MCF 10A (cell line): ENCODE data around the gene SP2. TPM values are rescaled to one million over a fixed set of nuclear protein-coding genes. Genes with fewer than 3 reads are reported as not detected.
"Not testable (repeated sequence)": the region's sequence is repeated elsewhere in the genome, so short reads cannot be mapped to it uniquely, and the experiment has no call there.

Experiments used
- BruUV-seq: library from RNA; stranded (reverse); fragments of 400-500 nt; replicated peaks from 2 replicates; lab custom pipeline; 2021; lab: Mats Ljungman, UMichigan
- CTCF ChIA-PET: fragments of 300-600 bp; sonication (Branson Sonifier 250); formaldehyde crosslinking; extraction: SDS; loops from one replicate; lab custom pipeline; 2021; ENCODE audit warnings: antibody characterized with exemption, inconsistent platforms; lab: Yijun Ruan, JAX
- POLR2A ChIA-PET: fragments of 300-600, 350-650 bp; sonication (Branson Sonifier 250); formaldehyde crosslinking; extraction: SDS; loops from one replicate; lab custom pipeline; 2020; ENCODE audit warnings: antibody characterized with exemption, inconsistent platforms; lab: Yijun Ruan, JAX
- DNase-seq: peaks from one replicate; pipeline ENCODE4 v3.0.0-alpha.2; 2018; ENCODE audit not compliant: unreplicated experiment
- H3K27ac Mint-ChIP-seq: one replicate; pipeline ENCODE4 v1.8.0; 2022; ENCODE audit warnings: mild to moderate bottlenecking, low read depth, mixed read lengths; ENCODE audit not compliant: unreplicated experiment
- H3K27me3 Mint-ChIP-seq: one replicate; pipeline ENCODE4 v1.8.0; 2022; ENCODE audit warnings: mixed read lengths; ENCODE audit not compliant: insufficient read depth, unreplicated experiment
- H3K36me3 Mint-ChIP-seq: one replicate; pipeline ENCODE4 v1.8.0; 2022; ENCODE audit warnings: mild to moderate bottlenecking, moderate library complexity, mixed read lengths; ENCODE audit not compliant: insufficient read depth, unreplicated experiment
- H3K4me1 Mint-ChIP-seq: one replicate; pipeline ENCODE4 v1.8.0; 2022; ENCODE audit warnings: mixed read lengths; ENCODE audit not compliant: insufficient read depth, unreplicated experiment
- H3K4me3 Mint-ChIP-seq: one replicate; pipeline ENCODE4 v1.8.0; 2022; ENCODE audit warnings: mild to moderate bottlenecking, moderate library complexity, mixed read lengths; ENCODE audit not compliant: unreplicated experiment
- H3K9me3 Mint-ChIP-seq: one replicate; pipeline ENCODE4 v1.8.0; 2022; ENCODE audit warnings: mixed read lengths; ENCODE audit not compliant: unreplicated experiment
- intact Hi-C: fragments of 100-400 bp; cut with micrococcal nuclease; formaldehyde crosslinking; loops from 2 replicates; pipeline ENCODE4 v1.14.1; 2022
- total RNA-seq: library from RNA; stranded (reverse); gene quantifications from 2 replicates; pipeline ENCODE4 v1.2.3, GENCODE V29; 2022
- TF ChIP-seq, protein P1 (sequence below): fragments of 200-600 bp; IDR thresholded peaks from one replicate; pipeline ENCODE4 v1.8.0; 2022; ENCODE audit warnings: antibody characterized with exemption, mild to moderate bottlenecking; ENCODE audit not compliant: unreplicated experiment

The SP2 gene
- total RNA-seq, 1 experiment from 2014 or later = 15.1 TPM

DNA sequence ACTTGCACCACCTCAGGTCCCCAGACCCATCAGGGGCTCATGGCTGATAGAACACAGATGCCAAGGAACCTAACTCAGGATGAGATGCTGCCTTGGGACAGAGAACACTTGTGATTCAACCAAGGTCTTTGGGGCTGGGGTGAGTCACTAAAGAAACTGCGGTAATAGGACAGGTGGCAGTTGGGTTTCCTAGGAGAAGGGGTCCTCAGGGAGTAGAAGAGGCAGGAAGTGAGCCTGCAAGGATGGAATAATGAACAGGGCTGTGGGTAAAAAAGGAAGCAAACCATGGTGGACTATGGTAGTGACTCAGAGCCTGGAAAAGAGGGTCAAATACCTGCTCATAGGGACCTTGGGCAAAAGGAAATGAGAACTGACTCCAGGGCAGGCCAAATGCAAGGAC lies 38.8 kb downstream of the SP2 start:
- Mint-ChIP-seq H3K27me3 (no peaks in the 10 kb centered on the region), H3K36me3 (no peaks in the 10 kb centered on the region), H3K9me3 (no peaks in the 10 kb centered on the region), H3K4me1 (peaks cover 29% of the 10 kb centered on the region), H3K27ac (peak overlapping the region; percentile 95), H3K4me3 (no peak overlapping the region)
- POLR2A ChIA-PET = interaction anchor here (0.9 to 2.1 kb wide), 3 partner anchors 22 to 37 kb away, joined by 3 to 5 read pairs (median 3); partner anchors contain the start of gene PRR15L
- intact Hi-C loops = no loop called here
- CTCF ChIA-PET = interaction anchor here (0.7 to 3.0 kb wide), 2 partner anchors 12 to 549 kb away, joined by 3 to 18 read pairs; no protein-coding TSS in a partner anchor
- no TSS peak for BruUV-seq
- DNase-seq = no peak
- TF ChIP-seq, protein P1, sequence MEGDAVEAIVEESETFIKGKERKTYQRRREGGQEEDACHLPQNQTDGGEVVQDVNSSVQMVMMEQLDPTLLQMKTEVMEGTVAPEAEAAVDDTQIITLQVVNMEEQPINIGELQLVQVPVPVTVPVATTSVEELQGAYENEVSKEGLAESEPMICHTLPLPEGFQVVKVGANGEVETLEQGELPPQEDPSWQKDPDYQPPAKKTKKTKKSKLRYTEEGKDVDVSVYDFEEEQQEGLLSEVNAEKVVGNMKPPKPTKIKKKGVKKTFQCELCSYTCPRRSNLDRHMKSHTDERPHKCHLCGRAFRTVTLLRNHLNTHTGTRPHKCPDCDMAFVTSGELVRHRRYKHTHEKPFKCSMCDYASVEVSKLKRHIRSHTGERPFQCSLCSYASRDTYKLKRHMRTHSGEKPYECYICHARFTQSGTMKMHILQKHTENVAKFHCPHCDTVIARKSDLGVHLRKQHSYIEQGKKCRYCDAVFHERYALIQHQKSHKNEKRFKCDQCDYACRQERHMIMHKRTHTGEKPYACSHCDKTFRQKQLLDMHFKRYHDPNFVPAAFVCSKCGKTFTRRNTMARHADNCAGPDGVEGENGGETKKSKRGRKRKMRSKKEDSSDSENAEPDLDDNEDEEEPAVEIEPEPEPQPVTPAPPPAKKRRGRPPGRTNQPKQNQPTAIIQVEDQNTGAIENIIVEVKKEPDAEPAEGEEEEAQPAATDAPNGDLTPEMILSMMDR = no peak

DNA sequence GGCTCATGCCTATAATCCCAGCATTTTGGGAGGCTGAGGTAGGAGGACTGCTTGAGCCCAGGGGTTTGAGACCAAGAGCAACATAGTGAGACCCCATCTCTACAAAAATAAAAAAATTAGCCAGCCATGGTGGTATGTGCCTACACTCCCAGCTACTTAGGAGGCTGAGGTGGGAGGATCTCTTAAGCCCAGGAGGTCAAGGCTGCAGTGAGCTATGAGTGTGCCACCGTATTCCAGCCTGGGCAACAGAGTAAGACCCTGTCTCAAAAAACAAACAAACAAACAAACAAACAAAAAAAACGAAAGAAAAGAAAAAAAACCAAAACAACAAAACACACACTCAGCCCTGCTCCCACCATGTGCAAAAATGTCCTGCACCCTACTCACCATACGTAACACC lies 39.4 kb downstream of the SP2 start:
- H3K9me3 Mint-ChIP-seq, H3K36me3 Mint-ChIP-seq, BruUV-seq, H3K27me3 Mint-ChIP-seq, H3K4me3 Mint-ChIP-seq, DNase-seq, intact Hi-C loops: not testable (repeated sequence)
- peaks cover 34% of the 10 kb centered on the region for H3K4me1 Mint-ChIP-seq
- CTCF ChIA-PET = interaction anchor here (0.6 to 3.0 kb wide), 4 partner anchors 11 to 1761 kb away, joined by 3 to 18 read pairs (median 3); no protein-coding TSS in a partner anchor
- POLR2A ChIA-PET = interaction anchor here (0.9 to 2.5 kb wide), 8 partner anchors 10 to 37 kb away, joined by 3 to 6 read pairs (median 4); partner anchors contain the start of genes CDK5RAP3 and PRR15L
- peak overlapping the region; percentile 95 for H3K27ac Mint-ChIP-seq

DNA sequence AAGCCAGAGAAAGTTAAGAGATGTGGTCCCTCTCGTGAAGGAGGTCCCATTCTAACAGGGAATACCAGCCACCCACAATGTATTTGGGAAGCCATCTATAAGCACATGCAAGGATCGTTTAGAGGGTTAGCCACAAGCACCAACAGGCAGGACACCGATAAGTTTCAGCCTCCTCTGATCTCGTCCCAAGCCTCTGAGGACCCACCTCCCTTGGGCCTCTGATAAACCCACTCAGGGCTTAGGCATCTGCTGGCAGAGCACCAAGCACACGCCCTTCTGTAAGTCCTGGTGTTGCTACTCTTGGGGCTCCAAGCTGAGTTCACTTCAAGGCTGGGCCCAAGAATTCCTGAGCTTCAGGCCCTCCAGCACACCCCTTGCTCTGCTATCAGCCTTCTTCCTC lies 39.9 kb downstream of the SP2 start:
- Mint-ChIP-seq H3K4me3 (peak overlapping the region; percentile 43), H3K27ac (peak overlapping the region; percentile 95), H3K4me1 (peaks cover 38% of the 10 kb centered on the region), H3K9me3 (no peaks in the 10 kb centered on the region), H3K36me3 (no peaks in the 10 kb centered on the region), H3K27me3 (no peaks in the 10 kb centered on the region)
- ChIA-PET POLR2A (interaction anchor here (0.7 to 2.5 kb wide), 11 partner anchors 10 to 41 kb away, joined by 3 to 7 read pairs (median 5); partner anchors contain the start of genes CDK5RAP3 and SP2), CTCF (interaction anchor here (0.6 to 3.0 kb wide), 5 partner anchors 11 to 1761 kb away, joined by 3 to 18 read pairs (median 3); no protein-coding TSS in a partner anchor)
- BruUV-seq = no TSS peak
- TF ChIP-seq, protein P1 = no peak
- DNase-seq = peak; percentile 73
- intact Hi-C loops = no loop called here

DNA sequence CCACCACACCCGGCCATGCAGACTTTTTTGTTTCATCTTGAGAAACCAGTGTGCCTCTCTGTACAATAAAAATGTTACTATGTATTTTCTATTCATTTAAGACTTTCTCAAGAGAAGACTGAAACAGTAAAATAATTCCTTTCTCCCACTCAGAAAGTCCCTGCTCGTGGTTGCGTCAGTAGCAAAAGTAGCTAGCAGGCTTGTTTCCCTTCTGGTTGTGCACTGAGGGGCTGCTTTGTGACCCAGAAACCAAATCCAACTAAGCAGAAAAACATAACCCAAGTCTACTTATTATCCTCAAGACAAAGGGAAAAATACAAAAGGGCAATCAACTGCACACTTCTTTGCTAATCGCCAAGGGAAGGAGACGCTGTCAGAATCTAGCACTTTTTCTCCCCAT lies 41.9 kb downstream of the SP2 start:
- peaks cover 45% of the 10 kb centered on the region for H3K4me1 Mint-ChIP-seq
- DNase-seq = no peak
- ChIA-PET CTCF (interaction anchor here (0.6 to 3.0 kb wide), 3 partner anchors 9 to 884 kb away, joined by 3 to 18 read pairs (median 10); no protein-coding TSS in a partner anchor), POLR2A (interaction anchor here (0.7 to 1.9 kb wide), 2 partner anchors 42 to 80 kb away, joined by 3 to 6 read pairs; partner anchors contain the start of gene SP2)
- BruUV-seq = no TSS peak
- intact Hi-C loops = no loop called here
- TF ChIP-seq, protein P1 = no peak
- no peaks in the 10 kb centered on the region for H3K27me3 Mint-ChIP-seq
- H3K4me3 Mint-ChIP-seq = no peak overlapping the region
- peaks cover 7% of the 10 kb centered on the region for H3K36me3 Mint-ChIP-seq
- H3K27ac Mint-ChIP-seq = no peak overlapping the region
- no peaks in the 10 kb centered on the region for H3K9me3 Mint-ChIP-seq
